ENCODE data around the gene TRIM32.

DNA sequence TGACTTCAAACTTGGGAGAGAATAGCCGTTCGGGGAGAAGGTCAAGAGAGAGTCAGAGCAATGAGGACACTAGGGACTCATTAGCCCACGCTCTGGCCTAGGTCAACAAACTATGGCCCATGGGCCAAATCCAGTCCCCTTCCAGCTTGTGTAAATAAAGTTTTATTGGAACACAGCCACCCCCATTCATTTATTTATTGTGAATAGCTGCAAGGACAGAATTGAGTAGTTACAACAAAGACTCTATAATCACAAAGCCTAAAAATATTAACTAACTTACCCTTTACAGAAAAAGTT is 33.1 kb upstream of the TRIM32 start:
- TF ChIP-seq, protein P1, sequence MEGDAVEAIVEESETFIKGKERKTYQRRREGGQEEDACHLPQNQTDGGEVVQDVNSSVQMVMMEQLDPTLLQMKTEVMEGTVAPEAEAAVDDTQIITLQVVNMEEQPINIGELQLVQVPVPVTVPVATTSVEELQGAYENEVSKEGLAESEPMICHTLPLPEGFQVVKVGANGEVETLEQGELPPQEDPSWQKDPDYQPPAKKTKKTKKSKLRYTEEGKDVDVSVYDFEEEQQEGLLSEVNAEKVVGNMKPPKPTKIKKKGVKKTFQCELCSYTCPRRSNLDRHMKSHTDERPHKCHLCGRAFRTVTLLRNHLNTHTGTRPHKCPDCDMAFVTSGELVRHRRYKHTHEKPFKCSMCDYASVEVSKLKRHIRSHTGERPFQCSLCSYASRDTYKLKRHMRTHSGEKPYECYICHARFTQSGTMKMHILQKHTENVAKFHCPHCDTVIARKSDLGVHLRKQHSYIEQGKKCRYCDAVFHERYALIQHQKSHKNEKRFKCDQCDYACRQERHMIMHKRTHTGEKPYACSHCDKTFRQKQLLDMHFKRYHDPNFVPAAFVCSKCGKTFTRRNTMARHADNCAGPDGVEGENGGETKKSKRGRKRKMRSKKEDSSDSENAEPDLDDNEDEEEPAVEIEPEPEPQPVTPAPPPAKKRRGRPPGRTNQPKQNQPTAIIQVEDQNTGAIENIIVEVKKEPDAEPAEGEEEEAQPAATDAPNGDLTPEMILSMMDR (IDR thresholded peaks at IDR 0.05), result no peak
- no peak for TF ChIP-seq POLR2A (IDR thresholded peaks at IDR 0.05)

Measured in upper lobe of left lung (tissue), 4 donors.